OCI-LY3 (cell line): ENCODE results near the gene NCOA5.

Source experiments
- EZH2phosphoT487 ChIP-seq: fragments of 200-600 bp; shearing (Covaris generic); IDR thresholded peaks from 2 replicates; pipeline ENCODE4 v1.6.1; 2018; ENCODE audit warnings: antibody characterized with exemption, mixed run types, low read depth
- TF ChIP-seq, protein P1 (sequence below): fragments of 200-600, 300-600 bp; sonication (generic); IDR thresholded peaks from 2 replicates; pipeline ENCODE4 v1.5.1; 2014; ENCODE audit warnings: antibody characterized with exemption, low read length, low read depth

DNA sequence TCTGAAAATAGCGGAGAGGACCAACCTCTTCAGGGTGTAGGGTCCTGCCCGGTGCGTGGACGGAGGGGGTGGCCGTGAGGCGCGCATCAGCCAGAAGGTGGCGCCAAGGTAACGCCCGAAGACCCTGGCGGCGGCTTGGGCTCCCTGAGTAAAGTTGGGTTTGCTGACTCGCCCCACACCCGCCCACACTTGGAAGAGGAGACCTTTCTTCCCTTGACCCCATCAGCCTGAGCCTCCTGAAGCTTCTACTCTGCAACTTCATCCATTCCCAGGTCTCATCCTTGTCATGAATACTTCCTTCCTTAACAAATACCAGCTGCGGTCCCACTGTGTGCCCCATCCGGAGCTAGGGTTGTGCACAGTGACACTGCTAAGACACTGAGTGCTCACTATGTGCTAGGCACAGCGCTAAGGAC lies 43.0 kb upstream of the NCOA5 start:
- TF ChIP-seq, protein P1, sequence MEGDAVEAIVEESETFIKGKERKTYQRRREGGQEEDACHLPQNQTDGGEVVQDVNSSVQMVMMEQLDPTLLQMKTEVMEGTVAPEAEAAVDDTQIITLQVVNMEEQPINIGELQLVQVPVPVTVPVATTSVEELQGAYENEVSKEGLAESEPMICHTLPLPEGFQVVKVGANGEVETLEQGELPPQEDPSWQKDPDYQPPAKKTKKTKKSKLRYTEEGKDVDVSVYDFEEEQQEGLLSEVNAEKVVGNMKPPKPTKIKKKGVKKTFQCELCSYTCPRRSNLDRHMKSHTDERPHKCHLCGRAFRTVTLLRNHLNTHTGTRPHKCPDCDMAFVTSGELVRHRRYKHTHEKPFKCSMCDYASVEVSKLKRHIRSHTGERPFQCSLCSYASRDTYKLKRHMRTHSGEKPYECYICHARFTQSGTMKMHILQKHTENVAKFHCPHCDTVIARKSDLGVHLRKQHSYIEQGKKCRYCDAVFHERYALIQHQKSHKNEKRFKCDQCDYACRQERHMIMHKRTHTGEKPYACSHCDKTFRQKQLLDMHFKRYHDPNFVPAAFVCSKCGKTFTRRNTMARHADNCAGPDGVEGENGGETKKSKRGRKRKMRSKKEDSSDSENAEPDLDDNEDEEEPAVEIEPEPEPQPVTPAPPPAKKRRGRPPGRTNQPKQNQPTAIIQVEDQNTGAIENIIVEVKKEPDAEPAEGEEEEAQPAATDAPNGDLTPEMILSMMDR: peak; percentile 98
- TF ChIP-seq EZH2phosphoT487: no peak
